Measurements from ENCODE around the gene SLC6A12.

SLC6A12 gene

GRCh38 chr12:169528-170370, 44.2 kb downstream of the SLC6A12 start:
- H3K9ac ChIP-seq (ENCODE audit: low read depth, low read length) = no peak overlapping the region
- H3K4me1 ChIP-seq (ENCODE audit: control insufficient read depth, insufficient read depth, low read length) = peaks cover 28% of the 10 kb centered on the region
- no peaks in the 10 kb centered on the region for H3K9me3 ChIP-seq (ENCODE audit: control insufficient read depth, insufficient read depth, low read length)
- no peak overlapping the region for H3K27ac ChIP-seq (ENCODE audit: low read depth, low read length)
- no peaks in the 10 kb centered on the region for H3K36me3 ChIP-seq (ENCODE audit: control insufficient read depth, insufficient read depth, low read length)
- no peak overlapping the region for H3K4me3 ChIP-seq (ENCODE audit: low read depth, low read length)
- peaks cover 3% of the 10 kb centered on the region; the same call in 1 of the 2 replicates for H3K27me3 ChIP-seq (ENCODE audit: control insufficient read depth, insufficient read depth, low read length)

DNA sequence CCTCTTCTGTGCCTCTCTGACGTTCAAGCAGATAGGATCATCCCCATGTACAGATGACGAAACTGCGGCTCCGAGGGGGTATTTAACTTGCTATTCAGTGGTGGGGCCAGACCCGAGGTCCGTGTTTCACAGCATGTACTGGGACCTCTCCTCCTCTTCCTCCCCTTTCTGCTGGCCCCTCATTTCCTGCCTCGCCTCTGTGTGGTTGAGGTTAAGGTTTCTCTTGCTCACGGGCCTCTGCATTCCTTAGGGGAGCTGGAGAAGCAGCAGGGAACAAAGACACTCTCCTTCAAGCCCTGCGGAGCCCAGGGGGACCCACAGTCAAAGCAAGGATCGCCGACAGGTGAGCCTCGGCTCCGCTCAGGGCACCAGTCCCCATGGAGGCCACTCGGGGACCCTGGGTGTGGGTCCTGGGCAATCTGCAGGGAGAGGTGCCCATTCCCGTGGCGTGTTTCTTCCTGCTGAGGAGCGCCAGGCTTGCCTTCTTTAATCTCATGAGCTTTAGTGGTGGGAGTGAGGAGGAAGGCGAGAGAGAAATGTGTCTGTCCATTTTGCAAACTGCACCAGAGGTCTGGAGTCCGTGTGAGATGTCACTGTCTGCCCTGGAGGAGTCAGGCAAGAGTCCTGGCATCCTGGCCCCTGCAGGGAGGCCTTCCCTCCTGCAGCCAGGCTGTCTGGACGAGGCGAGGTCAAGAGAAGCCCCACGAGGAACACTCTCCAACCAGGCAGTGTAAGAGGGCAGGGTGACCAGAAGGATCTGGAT, 45.0 kb downstream of the SLC6A12 start:
- Histone ChIP-seq H3K9ac (ENCODE audit: low read depth, low read length) (no peak overlapping the region), H3K27ac (ENCODE audit: low read depth, low read length) (no peak overlapping the region), H3K4me3 (ENCODE audit: low read depth, low read length) (no peak overlapping the region), H3K27me3 (ENCODE audit: control insufficient read depth, insufficient read depth, low read length) (peaks cover 3% of the 10 kb centered on the region; the same call in 1 of the 2 replicates), H3K4me1 (ENCODE audit: control insufficient read depth, insufficient read depth, low read length) (peaks cover 28% of the 10 kb centered on the region), H3K36me3 (ENCODE audit: control insufficient read depth, insufficient read depth, low read length) (no peaks in the 10 kb centered on the region), H3K9me3 (ENCODE audit: control insufficient read depth, insufficient read depth, low read length) (no peaks in the 10 kb centered on the region)

DNA sequence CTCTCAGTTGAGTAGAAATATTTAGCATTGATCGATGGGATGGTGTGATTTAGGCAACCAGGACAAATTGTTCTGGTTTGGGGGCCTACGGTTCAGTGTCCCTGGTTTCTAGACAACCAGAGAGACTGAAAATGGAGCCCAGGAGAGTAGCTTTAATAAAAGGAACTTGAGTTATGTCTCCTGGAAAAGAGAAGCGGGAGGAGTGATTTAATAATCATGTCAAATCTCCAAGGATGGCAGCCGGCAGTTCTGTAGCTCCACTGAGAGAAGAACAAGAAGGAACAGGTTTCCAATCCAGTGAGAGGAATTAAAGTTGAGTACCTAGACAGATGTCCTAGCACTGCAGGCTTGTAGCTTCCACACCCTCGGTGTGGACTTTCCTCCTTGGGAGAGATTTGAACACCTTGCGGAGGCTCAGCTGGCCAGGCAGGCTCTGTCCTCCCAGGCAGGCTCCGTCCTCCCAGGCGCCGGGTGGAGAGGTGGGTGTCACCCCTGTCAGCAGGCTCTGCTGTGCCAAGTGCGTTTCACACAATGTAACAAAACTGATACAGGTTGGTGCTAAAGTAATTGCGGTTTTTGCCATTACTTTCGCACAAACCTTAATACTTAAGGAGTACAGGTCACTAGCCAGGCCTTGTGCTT, 45.9 kb downstream of the SLC6A12 start:
- Histone ChIP-seq H3K27ac (ENCODE audit: low read depth, low read length) (no peak overlapping the region), H3K4me1 (ENCODE audit: control insufficient read depth, insufficient read depth, low read length) (peaks cover 28% of the 10 kb centered on the region), H3K36me3 (ENCODE audit: control insufficient read depth, insufficient read depth, low read length) (no peaks in the 10 kb centered on the region), H3K27me3 (ENCODE audit: control insufficient read depth, insufficient read depth, low read length) (peaks cover 3% of the 10 kb centered on the region; the same call in 1 of the 2 replicates), H3K9me3 (ENCODE audit: control insufficient read depth, insufficient read depth, low read length) (no peaks in the 10 kb centered on the region), H3K4me3 (ENCODE audit: low read depth, low read length) (no peak overlapping the region), H3K9ac (ENCODE audit: low read depth, low read length) (no peak overlapping the region)

DNA sequence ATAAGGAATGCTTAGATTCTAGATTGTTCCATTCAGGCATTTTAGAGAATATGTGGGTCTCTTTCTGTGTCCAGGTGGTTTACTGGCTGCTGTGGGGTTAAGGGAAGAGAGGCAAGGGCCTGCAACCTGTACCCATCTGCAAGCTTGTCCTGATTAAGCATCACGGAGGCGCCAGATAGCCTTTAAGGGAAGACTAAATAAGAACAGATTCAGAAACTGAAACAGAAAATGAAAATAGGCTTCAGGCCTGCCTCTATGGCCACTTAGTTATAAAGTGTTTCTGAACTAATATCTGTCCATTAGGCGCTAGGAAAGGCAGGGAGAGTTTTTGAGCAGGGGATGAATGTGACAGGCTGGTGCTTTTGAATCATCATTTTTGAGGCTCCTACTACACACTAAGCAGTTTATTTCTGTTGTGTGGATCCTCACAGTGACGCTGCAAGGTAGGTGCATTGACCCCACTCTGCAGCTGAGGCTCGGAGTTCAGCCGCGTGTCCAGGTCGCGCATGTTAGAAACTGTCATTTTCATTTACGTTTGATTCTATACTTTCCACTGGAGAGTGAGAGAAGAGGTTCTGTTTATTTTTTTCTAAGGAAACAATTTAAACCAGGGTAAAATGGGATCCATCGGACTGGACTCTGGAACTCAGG, 47.4 kb downstream of the SLC6A12 start:
- Histone ChIP-seq H3K27me3 (ENCODE audit: control insufficient read depth, insufficient read depth, low read length) (peaks cover 3% of the 10 kb centered on the region; the same call in 1 of the 2 replicates), H3K27ac (ENCODE audit: low read depth, low read length) (no peak overlapping the region), H3K4me1 (ENCODE audit: control insufficient read depth, insufficient read depth, low read length) (peaks cover 28% of the 10 kb centered on the region), H3K36me3 (ENCODE audit: control insufficient read depth, insufficient read depth, low read length) (no peaks in the 10 kb centered on the region), H3K9me3 (ENCODE audit: control insufficient read depth, insufficient read depth, low read length) (no peaks in the 10 kb centered on the region), H3K9ac (ENCODE audit: low read depth, low read length) (no peak overlapping the region), H3K4me3 (ENCODE audit: low read depth, low read length) (no peak overlapping the region)

DNA sequence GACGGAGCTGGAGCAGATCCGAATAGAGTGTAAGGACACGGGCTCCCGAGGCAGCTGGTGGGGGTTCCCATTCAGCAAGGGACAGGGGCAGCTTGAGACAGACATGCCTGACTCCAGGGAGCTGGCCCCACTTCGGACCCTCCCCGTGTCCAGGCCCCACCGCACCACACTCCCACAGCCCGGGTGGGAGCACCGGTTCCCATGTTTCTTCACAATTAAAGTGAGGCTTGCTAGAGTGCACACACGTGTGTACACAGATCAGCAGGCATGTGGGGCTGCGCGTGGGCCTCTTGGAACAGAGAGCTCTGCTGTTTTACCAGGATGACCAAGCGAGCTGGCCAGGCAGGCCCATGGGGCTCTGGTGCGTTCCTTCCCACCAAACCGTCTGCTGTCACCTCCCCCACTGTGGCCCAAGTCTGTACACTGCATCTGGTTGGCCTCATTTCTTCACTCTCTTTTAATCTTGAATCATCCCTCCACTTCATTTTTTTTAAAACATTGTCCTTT, 48.0 kb downstream of the SLC6A12 start:
- Histone ChIP-seq H3K27ac (ENCODE audit: low read depth, low read length) (no peak overlapping the region), H3K4me1 (ENCODE audit: control insufficient read depth, insufficient read depth, low read length) (peaks cover 28% of the 10 kb centered on the region)

GRCh38 chr12:164207-164606, 49.8 kb downstream of the SLC6A12 start:
- no peak overlapping the region for H3K9ac ChIP-seq (ENCODE audit: low read depth, low read length)
- no peaks in the 10 kb centered on the region for H3K36me3 ChIP-seq (ENCODE audit: control insufficient read depth, insufficient read depth, low read length)
- H3K9me3 ChIP-seq (ENCODE audit: control insufficient read depth, insufficient read depth, low read length) = no peaks in the 10 kb centered on the region
- H3K27me3 ChIP-seq (ENCODE audit: control insufficient read depth, insufficient read depth, low read length) = no peaks in the 10 kb centered on the region
- peaks cover 12% of the 10 kb centered on the region for H3K4me1 ChIP-seq (ENCODE audit: control insufficient read depth, insufficient read depth, low read length)
- no peak overlapping the region for H3K27ac ChIP-seq (ENCODE audit: low read depth, low read length)
- H3K4me3 ChIP-seq (ENCODE audit: low read depth, low read length) = no peak overlapping the region

More for the DNA sequence above, 48.0 kb downstream of the SLC6A12 start:
- Histone ChIP-seq H3K9me3 (ENCODE audit: control insufficient read depth, insufficient read depth, low read length) (no peaks in the 10 kb centered on the region), H3K9ac (ENCODE audit: low read depth, low read length) (no peak overlapping the region), H3K4me3 (ENCODE audit: low read depth, low read length) (no peak overlapping the region), H3K36me3 (ENCODE audit: control insufficient read depth, insufficient read depth, low read length) (no peaks in the 10 kb centered on the region), H3K27me3 (ENCODE audit: control insufficient read depth, insufficient read depth, low read length) (peaks cover 3% of the 10 kb centered on the region; the same call in 1 of the 2 replicates)

DNA sequence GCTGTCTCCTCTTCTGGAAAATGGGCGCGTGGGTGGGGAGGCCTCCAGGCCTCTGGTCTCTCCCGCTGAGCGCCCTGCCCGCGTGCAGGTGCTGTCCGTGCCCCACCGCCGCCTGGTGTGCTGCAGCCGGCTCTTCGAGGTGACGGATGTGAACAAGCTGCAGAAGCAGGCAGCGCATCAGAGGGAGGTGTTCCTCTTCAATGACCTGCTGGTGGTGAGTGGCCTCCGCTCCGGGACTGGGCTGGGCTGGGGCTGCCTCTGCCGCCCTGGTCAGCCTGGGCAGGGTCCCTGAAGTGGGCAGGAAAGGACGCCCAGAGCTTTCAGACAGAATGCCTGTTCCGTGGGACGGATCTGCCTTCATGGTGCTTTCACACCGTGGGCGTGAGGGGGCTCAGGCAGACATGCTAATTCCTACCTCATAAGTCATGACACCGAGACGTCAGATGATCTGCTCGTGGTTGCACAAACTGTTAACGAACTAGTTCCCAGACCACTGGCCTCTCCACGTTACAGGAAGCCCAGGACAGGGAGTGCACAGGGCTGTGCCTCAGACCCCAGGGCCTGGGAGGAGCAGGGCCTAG, 50.5 kb downstream of the SLC6A12 start:
- Histone ChIP-seq H3K9me3 (ENCODE audit: control insufficient read depth, insufficient read depth, low read length) (no peaks in the 10 kb centered on the region), H3K4me1 (ENCODE audit: control insufficient read depth, insufficient read depth, low read length) (peaks cover 5% of the 10 kb centered on the region; the same call in 1 of the 2 replicates), H3K9ac (ENCODE audit: low read depth, low read length) (no peak overlapping the region), H3K4me3 (ENCODE audit: low read depth, low read length) (no peak overlapping the region), H3K27me3 (ENCODE audit: control insufficient read depth, insufficient read depth, low read length) (no peaks in the 10 kb centered on the region), H3K27ac (ENCODE audit: low read depth, low read length) (no peak overlapping the region), H3K36me3 (ENCODE audit: control insufficient read depth, insufficient read depth, low read length) (no peaks in the 10 kb centered on the region)

- no peaks in the 10 kb centered on the region for H3K36me3 ChIP-seq (ENCODE audit: control insufficient read depth, insufficient read depth, low read length)
- no peak overlapping the region for H3K4me3 ChIP-seq (ENCODE audit: low read depth, low read length)
- H3K27ac ChIP-seq (ENCODE audit: low read depth, low read length) = no peak overlapping the region
- no peaks in the 10 kb centered on the region for H3K27me3 ChIP-seq (ENCODE audit: control insufficient read depth, insufficient read depth, low read length)
- H3K4me1 ChIP-seq (ENCODE audit: control insufficient read depth, insufficient read depth, low read length) = peaks cover 3% of the 10 kb centered on the region; the same call in 1 of the 2 replicates
- H3K9ac ChIP-seq (ENCODE audit: low read depth, low read length) = no peak overlapping the region
- no peaks in the 10 kb centered on the region for H3K9me3 ChIP-seq (ENCODE audit: control insufficient read depth, insufficient read depth, low read length)
Measured at GRCh38 chr12:162467-163307, 51.3 kb downstream of the SLC6A12 start.

DNA sequence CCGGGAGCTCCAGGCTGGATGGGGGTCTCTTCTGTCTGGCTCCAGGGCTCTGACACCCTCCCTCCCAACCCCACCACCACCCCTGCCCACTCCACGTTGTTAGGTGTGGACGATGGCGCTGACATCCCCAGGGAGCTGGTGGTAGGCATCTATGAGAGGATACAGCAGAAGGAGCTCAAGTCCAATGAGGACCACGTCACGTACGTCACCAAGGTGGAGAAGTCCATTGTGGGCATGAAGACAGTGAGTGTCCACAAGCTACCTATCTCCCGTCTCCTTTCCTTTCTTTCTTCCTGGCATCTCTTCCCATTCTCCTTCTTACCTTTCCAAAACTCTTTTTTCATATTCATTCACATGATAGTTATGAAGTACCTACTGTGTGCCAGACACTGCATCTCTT, 52.1 kb downstream of the SLC6A12 start:
- Histone ChIP-seq H3K9ac (ENCODE audit: low read depth, low read length) (no peak overlapping the region), H3K27me3 (ENCODE audit: control insufficient read depth, insufficient read depth, low read length) (no peaks in the 10 kb centered on the region), H3K9me3 (ENCODE audit: control insufficient read depth, insufficient read depth, low read length) (no peaks in the 10 kb centered on the region), H3K4me1 (ENCODE audit: control insufficient read depth, insufficient read depth, low read length) (no peaks in the 10 kb centered on the region), H3K36me3 (ENCODE audit: control insufficient read depth, insufficient read depth, low read length) (no peaks in the 10 kb centered on the region), H3K4me3 (ENCODE audit: low read depth, low read length) (no peak overlapping the region), H3K27ac (ENCODE audit: low read depth, low read length) (no peak overlapping the region)

All from HUES48 (cell line).